AG04449 (cell line): ENCODE data around the gene NOLC1.
A peak's percentile ranks its signal among the peaks of the same experiment; 100 is the strongest.

Experiments
- CTCF ChIA-PET: fragments of 350-600 bp; formaldehyde crosslinking; extraction: SDS; loops from one replicate; lab custom pipeline; 2021; ENCODE audit warnings: antibody characterized with exemption; lab: Yijun Ruan, JAX
- POLR2A ChIA-PET: fragments of 400-600, 350-600 bp; formaldehyde crosslinking; extraction: SDS; loops from one replicate; lab custom pipeline; 2020; ENCODE audit warnings: antibody characterized with exemption, inconsistent platforms; lab: Yijun Ruan, JAX
- DNase-seq: peaks from one replicate; pipeline ENCODE4 v3.0.0-alpha.2; 2010; ENCODE audit warnings: low read depth, low spot score
- H3K4me3 ChIP-seq: 2 replicates; pipeline ENCODE4 v1.5.1; 2011; ENCODE audit warnings: low read depth, mild to moderate bottlenecking, control low read depth, low read length
- TF ChIP-seq, protein P1 (sequence below): IDR thresholded peaks from one replicate; pipeline ENCODE4 v1.5.1; 2011; ENCODE audit warnings: mild to moderate bottlenecking, moderate library complexity, low read length, control low read depth, inconsistent platforms; ENCODE audit not compliant: insufficient read depth; ENCODE audit errors: missing control alignments

NOLC1 gene

DNA sequence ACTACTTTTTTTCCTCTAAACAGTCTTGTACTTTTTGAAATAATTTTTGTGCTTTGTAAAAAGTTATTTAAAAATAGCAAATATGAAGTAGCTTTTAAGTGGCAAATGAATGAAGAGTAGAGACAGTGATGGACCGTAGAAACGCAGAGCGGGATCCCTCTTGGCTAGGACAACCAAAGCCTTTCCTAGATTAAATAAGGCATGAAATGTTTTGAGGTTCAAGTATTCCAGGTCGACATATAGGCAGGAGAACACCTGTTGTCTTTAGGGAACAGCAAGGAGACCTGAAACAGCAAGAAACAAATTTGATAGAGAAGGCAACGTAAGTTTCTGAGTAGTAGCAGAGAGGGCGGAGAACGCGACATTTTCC, 20.0 kb upstream of the NOLC1 start:
- CTCF ChIA-PET, result interaction anchor here (0.6 to 3.2 kb wide), 20 partner anchors 9 to 579 kb away, joined by 3 to 48 read pairs (median 5); partner anchors contain the start of genes LDB1 and NOLC1
- H3K4me3 ChIP-seq, result peak overlapping the region; percentile 96
- POLR2A ChIA-PET, result interaction anchor here (0.7 to 1.2 kb wide), 2 partner anchors 12 to 338 kb away, joined by 3 to 4 read pairs; partner anchors contain the start of gene LDB1
- no peak for DNase-seq
- TF ChIP-seq, protein P1, sequence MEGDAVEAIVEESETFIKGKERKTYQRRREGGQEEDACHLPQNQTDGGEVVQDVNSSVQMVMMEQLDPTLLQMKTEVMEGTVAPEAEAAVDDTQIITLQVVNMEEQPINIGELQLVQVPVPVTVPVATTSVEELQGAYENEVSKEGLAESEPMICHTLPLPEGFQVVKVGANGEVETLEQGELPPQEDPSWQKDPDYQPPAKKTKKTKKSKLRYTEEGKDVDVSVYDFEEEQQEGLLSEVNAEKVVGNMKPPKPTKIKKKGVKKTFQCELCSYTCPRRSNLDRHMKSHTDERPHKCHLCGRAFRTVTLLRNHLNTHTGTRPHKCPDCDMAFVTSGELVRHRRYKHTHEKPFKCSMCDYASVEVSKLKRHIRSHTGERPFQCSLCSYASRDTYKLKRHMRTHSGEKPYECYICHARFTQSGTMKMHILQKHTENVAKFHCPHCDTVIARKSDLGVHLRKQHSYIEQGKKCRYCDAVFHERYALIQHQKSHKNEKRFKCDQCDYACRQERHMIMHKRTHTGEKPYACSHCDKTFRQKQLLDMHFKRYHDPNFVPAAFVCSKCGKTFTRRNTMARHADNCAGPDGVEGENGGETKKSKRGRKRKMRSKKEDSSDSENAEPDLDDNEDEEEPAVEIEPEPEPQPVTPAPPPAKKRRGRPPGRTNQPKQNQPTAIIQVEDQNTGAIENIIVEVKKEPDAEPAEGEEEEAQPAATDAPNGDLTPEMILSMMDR, result no peak

DNA sequence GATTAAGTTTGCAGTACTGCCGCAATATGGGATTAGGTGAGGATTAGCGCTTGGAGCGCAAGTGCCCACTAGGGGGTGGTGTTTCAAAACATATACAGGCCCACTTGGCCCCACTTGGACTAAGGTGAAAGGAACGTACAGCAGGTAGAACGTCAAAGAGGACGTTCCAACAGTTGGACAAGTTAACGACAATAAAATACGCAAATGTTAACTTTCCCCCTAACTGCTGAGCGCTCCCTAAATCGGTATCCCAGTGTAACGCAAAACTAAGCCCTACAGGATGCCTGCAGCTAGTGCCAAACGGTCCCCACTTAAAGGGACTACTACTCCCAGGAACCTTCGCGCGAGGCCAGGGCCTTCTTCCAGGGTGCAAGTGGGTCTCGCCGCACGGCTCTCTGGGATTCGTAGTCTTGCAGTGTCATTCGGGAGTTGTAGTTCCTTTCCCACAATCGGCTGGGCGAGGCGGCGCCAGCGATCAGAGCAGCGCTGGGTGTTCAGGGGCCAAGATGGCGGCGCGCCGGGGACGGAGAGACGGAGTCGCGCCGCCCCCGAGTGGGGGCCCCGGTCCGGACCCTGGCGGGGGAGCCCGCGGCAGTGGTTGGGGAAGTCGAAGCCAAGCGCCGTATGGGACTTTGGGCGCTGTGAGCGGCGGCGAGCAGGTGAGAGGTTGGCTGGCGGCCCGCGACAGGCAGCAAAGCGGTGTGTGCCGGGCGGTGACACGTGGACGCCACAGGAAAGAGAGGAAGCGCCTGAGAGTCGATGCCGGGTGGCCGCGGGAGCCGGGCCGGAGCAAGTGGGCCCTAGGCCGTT, 19.4 kb upstream of the NOLC1 start, which contains the start of gene PPRC1:
Gene PPRC1 (plus strand): TSS at position 478 of the 810 bp plus-strand sequence. CDS start 29 bp downstream, at position 507.
- ChIA-PET POLR2A (interaction anchor here (0.7 to 1.2 kb wide), 2 partner anchors 13 to 337 kb away, joined by 3 to 4 read pairs; partner anchors contain the start of gene LDB1), CTCF (interaction anchor here (0.5 to 3.2 kb wide), 18 partner anchors 9 to 578 kb away, joined by 3 to 48 read pairs (median 5); partner anchors contain the start of genes LDB1 and NOLC1)
- TF ChIP-seq, protein P1, result peak; percentile 76
- peak; percentile 91 for DNase-seq
- H3K4me3 ChIP-seq, result peak within 1 kb of the TSS; percentile 96

DNA sequence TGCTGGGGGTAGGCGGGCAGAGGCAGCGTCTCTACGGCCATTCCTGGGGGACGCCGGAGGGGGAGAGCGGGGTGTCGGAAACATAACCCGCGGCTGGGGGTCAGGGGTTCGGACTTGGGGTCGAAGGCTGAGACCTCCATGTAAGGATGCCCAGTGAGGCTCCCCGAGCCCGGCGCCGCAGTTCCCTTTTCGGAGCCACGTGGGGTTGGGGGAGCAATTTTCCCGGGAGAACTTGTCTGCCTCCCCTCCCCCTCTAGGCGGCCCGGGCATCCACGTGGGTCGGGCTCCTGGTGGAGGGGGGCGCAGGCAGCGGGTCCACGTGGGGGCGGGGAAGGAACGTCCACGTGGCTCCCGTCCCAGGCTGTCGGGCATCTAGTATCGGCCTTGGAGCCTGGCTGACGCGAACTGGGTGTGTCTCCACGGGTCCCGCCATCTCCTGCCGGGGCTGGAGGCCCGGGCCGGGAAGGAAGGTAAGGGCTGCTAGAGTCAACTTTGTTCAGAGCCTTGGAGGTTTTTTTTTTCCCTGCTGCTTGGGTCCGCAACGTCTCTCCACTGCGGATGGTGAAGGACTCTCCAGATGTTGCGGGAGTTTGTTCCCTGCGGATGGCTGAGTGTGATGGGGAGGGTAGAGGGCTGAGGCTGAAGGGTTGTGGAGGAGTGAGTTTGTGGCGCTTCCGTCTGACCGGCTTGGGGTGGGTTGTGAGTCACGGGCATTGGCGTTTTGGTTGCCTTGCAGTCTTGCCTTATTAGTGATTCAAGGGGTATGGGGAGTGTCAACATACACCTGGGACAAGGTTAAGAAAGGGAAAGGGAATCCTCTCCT, 18.6 kb upstream of the NOLC1 start:
- peak overlapping the region; percentile 96 for H3K4me3 ChIP-seq
- CTCF ChIA-PET, result interaction anchor here (1.5 to 2.8 kb wide), 3 partner anchors 9 to 14 kb away, joined by 3 to 16 read pairs (median 4); no protein-coding TSS in a partner anchor
- no peak for DNase-seq
- POLR2A ChIA-PET, result no interaction called here
- TF ChIP-seq, protein P1, result no peak

DNA sequence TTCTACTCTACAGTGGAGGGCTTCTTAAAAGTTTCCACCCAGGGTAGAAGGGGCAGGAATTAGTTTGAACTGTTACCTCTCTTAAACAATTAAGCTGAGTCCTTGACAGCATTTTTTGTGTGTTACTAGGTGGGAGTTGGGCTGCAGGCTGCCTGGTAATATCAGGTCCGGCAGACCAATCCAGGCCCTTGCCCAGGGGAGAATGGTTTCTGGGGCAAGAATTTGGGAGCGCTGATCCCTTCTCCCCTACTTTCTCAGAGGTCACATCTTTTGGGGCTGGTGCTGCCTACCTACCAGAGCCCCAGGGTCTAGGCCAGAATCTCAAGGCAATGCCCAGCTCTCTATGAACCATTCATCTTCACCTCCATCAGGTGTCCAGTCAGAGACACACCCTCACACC, 17.8 kb upstream of the NOLC1 start:
- ChIA-PET CTCF (interaction anchor here (0.7 to 2.8 kb wide), 7 partner anchors 10 to 345 kb away, joined by 3 to 16 read pairs (median 4); no protein-coding TSS in a partner anchor), POLR2A (interaction anchor here (1.0 kb wide), 1 partner anchor 17 kb away, joined by 5 read pairs; the partner anchor contains the start of gene NOLC1)
- peak overlapping the region; percentile 96 for H3K4me3 ChIP-seq
- TF ChIP-seq, protein P1, result no peak
- no peak for DNase-seq

DNA sequence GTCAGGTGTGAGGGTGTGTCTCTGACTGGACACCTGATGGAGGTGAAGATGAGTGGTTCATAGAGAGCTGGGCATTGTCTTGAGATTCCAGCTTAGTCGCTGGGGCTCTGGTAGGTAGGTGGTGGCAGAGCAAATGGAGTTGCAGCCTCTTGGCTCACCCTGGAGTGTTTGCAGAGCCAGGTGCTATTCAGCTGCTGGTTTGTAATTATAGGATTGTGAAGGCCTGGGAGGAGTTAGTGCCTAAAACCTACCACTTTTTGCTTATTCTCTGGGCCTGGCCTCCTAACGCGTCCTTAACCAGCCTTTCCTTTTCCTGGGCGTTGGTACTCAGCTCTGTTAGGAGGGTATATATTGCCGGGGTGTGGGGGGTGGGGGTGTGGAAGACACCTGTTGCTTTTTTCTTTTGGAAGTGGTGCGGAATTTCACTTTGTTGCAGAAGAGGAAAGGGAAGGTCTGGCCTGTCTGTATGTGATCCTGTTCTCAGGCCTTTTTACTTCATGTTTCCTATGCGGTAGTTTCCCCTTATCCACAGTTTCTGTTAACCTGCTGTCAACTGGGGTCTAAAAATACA, 16.1 kb upstream of the NOLC1 start:
- no peak overlapping the region for H3K4me3 ChIP-seq
- TF ChIP-seq, protein P1, result no peak
- no peak for DNase-seq
- CTCF ChIA-PET, result interaction anchor here (0.9 to 2.8 kb wide), 4 partner anchors 8 to 63 kb away, joined by 3 to 16 read pairs (median 4); no protein-coding TSS in a partner anchor
- POLR2A ChIA-PET, result no interaction called here
